ENCODE measurements around the gene HRK. TPM values are rescaled to one million over a fixed set of nuclear protein-coding genes. Genes with fewer than 3 reads are reported as not detected.

HRK gene
- total RNA-seq, 4 donors from 2014 or later: 0.11 to 0.17 TPM; not detected in 2

DNA sequence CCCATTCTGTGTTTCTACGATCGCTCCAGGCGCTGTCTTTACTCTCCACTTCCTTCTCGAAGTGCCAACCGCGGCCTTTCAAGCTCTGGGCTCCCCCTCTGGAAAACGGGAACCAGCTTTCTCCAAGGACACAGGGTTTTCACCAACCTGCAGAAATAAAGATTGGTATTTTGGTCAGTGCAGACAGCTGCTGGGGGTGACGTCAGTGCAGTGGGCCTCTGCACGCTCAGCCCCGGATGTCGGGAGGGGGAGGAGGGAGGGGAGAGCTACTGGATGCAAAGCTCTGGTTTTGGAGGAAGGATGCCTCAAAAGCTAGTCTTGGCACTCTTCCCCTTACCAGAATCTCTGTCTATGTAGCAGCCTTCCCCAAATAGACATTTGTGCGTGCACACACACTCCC lies 19.9 kb downstream of the HRK start:
- 39% methylated on average over 12 of the region's 12 CpGs for WGBS
- H3K36me3 ChIP-seq: no peaks in the 10 kb centered on the region
- TF ChIP-seq, protein P1, sequence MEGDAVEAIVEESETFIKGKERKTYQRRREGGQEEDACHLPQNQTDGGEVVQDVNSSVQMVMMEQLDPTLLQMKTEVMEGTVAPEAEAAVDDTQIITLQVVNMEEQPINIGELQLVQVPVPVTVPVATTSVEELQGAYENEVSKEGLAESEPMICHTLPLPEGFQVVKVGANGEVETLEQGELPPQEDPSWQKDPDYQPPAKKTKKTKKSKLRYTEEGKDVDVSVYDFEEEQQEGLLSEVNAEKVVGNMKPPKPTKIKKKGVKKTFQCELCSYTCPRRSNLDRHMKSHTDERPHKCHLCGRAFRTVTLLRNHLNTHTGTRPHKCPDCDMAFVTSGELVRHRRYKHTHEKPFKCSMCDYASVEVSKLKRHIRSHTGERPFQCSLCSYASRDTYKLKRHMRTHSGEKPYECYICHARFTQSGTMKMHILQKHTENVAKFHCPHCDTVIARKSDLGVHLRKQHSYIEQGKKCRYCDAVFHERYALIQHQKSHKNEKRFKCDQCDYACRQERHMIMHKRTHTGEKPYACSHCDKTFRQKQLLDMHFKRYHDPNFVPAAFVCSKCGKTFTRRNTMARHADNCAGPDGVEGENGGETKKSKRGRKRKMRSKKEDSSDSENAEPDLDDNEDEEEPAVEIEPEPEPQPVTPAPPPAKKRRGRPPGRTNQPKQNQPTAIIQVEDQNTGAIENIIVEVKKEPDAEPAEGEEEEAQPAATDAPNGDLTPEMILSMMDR (IDR thresholded peaks at IDR 0.05): no peak
- TF ChIP-seq POLR2AphosphoS5 (IDR thresholded peaks at IDR 0.05) (no peak), POLR2A (IDR thresholded peaks at IDR 0.05; ENCODE audit: low read depth) (no peak), EP300 (IDR thresholded peaks at IDR 0.05) (no peak)
- intact Hi-C loops (cut with DNase I): no loop called here
- peaks cover 0 to 25% (median 24%) of the 10 kb centered on the region in 4 donors for H3K4me1 ChIP-seq
- peaks cover 0 to 42% (median 5%) of the 10 kb centered on the region in 4 donors for H3K27me3 ChIP-seq
- DNase-seq (ENCODE audit: extremely low spot score): no peak
- H3K27ac ChIP-seq (replicated peaks in 1 of 4): no peak overlapping the region
- H3K9me3 ChIP-seq: no peaks in the 10 kb centered on the region
- no peak overlapping the region for H3K4me3 ChIP-seq

DNA sequence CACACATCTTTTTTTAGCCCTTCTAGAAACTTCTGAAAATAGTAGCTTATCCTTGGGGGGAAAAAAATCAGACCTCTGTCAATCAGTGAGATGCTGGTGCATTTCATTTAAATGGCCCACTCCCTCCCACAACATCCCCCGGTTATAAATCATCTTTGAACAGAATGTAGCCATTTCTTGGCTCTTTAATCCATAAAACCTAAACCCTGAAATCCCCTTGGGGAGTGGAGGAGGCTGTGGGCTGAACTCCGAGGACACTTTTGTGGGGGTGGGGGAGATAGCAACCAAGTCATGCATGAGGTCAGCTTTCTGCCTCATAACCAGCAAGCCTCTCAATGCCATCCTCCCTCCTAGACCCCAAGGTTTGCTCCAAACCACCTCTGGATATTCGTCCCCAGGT lies 21.0 kb downstream of the HRK start:
- no peak for DNase-seq (ENCODE audit: extremely low spot score)
- Histone ChIP-seq H3K4me3 (peak overlapping the region in 3 of 4 donors; percentile 10 to 31 (median 27)), H3K27ac (replicated peaks in 1 of 4) (no peak overlapping the region), H3K27me3 (peaks cover 0 to 53% (median 9%) of the 10 kb centered on the region in 4 donors), H3K36me3 (no peaks in the 10 kb centered on the region), H3K4me1 (peaks cover 0 to 25% (median 24%) of the 10 kb centered on the region in 4 donors), H3K9me3 (no peaks in the 10 kb centered on the region)
- intact Hi-C loops (cut with DNase I): no loop called here
- 52% methylated on average over 3 of the region's 3 CpGs for WGBS
- TF ChIP-seq, protein P1 (IDR thresholded peaks at IDR 0.05): no peak
- TF ChIP-seq POLR2A (IDR thresholded peaks at IDR 0.05; ENCODE audit: low read depth): no peak
- TF ChIP-seq EP300 (IDR thresholded peaks at IDR 0.05): no peak
- TF ChIP-seq POLR2AphosphoS5 (IDR thresholded peaks at IDR 0.05): no peak

DNA sequence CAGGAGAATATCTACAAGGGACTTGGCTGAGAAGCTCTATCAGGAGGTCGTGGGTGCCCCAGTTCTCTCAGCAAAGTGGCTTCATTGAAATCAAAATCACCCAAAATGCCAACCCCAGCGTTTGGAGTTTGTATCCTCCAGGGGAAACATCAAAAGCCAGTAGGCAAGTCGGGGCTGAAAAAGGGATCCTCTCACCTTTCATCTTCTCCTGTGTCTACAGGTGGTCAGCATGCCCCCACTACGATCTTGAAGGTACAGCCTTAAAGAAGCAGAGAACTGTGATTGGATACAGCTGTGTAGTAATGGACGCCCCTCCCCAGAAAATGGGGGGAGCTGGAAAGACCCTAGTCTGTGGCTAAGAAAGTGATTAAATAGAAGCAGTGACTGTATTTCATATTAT lies 22.2 kb downstream of the HRK start:
- Histone ChIP-seq H3K4me1 (peaks cover 0 to 16% (median 14%) of the 10 kb centered on the region in 4 donors), H3K27ac (replicated peaks in 1 of 4) (no peak overlapping the region), H3K27me3 (peaks cover 0 to 62% (median 9%) of the 10 kb centered on the region in 4 donors), H3K36me3 (no peaks in the 10 kb centered on the region), H3K9me3 (no peaks in the 10 kb centered on the region), H3K4me3 (no peak overlapping the region)
- no peak for DNase-seq (ENCODE audit: extremely low spot score)
- 40% methylated on average over 5 of the region's 5 CpGs for WGBS
- TF ChIP-seq EP300 (IDR thresholded peaks at IDR 0.05) (no peak), POLR2A (IDR thresholded peaks at IDR 0.05; ENCODE audit: low read depth) (no peak), POLR2AphosphoS5 (IDR thresholded peaks at IDR 0.05) (no peak)
- TF ChIP-seq, protein P1 (IDR thresholded peaks at IDR 0.05): no peak
- intact Hi-C loops (cut with DNase I): no loop called here

DNA sequence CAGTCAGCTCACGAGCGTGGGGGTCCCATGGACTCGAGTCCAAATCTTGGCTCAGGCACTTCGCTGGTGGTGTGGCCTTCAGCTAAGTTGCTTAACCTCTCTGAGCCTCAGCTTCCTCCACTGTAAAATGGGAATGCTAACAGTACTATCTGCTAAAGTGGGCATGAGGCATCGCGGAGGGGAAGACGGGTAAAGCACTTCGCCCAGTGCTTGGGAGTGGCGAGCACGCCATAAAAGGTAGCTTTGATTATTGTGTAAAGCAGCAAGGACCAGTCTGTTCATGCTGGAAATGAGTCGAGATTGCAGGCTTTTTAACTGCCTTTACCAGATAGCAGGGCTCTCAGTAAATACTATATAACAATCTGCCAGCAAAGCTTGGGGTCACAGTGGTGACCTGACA lies 24.5 kb downstream of the HRK start:
- Histone ChIP-seq H3K4me1 (peaks cover 0 to 16% (median 14%) of the 10 kb centered on the region in 4 donors), H3K36me3 (no peaks in the 10 kb centered on the region), H3K4me3 (no peak overlapping the region), H3K27me3 (peaks cover 0 to 66% (median 9%) of the 10 kb centered on the region in 4 donors), H3K27ac (replicated peaks in 1 of 4) (no peak overlapping the region), H3K9me3 (no peaks in the 10 kb centered on the region)
- intact Hi-C loops (cut with DNase I): no loop called here
- DNase-seq (ENCODE audit: extremely low spot score): no peak
- TF ChIP-seq POLR2AphosphoS5 (IDR thresholded peaks at IDR 0.05): no peak
- no peak for TF ChIP-seq POLR2A (IDR thresholded peaks at IDR 0.05; ENCODE audit: low read depth)
- TF ChIP-seq, protein P1 (IDR thresholded peaks at IDR 0.05): no peak
- no peak for TF ChIP-seq EP300 (IDR thresholded peaks at IDR 0.05)
- 78% methylated on average over 9 of the region's 11 CpGs for WGBS
